HepG2 (cell line): ENCODE results near the gene PIK3R3.

ENCODE experiments used
- HNRNPH1 ChIP-seq: fragments of 200-400 bp; formaldehyde crosslinking; optimal IDR thresholded peaks from 2 replicates; pipeline ENCODE3; 2017; ENCODE audit warnings: mild to moderate bottlenecking, low read depth, low read length
- NAIF1 ChIP-seq: sonication (generic); formaldehyde crosslinking; IDR thresholded peaks from 2 replicates; pipeline ENCODE4 v1.5.0; 2020; ENCODE audit warnings: mild to moderate bottlenecking, missing genetic modification reagents, borderline replicate concordance

DNA sequence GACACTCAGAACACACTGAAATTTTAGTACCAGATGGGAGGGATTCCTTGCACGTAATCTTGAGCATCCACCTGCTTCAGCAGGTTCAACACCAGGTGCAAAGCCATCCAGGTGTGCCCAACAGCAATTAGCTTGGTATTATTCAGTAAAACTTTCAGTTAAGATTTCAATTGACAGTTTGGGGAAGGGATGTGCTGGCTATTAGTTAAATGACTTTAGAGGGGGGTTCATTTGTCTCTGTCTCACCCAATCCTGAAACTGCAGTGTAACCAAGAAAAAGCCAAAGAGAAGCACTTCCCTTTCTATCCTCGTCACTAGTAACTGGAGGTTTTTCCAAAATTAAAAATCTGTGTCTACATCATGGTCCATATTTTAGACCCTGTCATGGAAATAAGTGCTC, 90.9 kb downstream of the PIK3R3 start:
- TF ChIP-seq HNRNPH1 (no peak), NAIF1 (CRISPR knock-in tag) (no peak)
